Measurements from ENCODE around the gene THUMPD2.
"Not testable (repeated sequence)": the region's sequence is repeated elsewhere in the genome, so short reads cannot be mapped to it uniquely, and the experiment has no call there.

Gene THUMPD2

DNA sequence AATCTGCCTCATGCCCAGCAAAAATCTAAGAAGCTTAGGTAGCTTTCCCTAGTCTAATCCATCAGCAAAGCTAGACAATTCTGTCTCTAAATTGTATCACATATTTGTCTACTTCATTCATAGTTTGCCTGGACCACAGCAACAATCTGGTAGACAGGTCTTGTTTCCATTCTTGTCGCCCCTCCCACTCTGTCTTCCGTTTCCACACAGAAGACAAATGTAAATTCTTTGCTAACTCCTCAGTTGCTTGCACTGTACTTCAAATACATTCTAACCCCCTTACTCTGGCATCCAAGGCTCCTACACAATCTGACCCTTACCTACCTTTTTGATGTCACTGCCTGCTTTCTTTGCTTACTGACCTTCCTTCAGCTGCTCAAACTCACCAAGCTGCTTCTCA lies 40.1 kb downstream of the THUMPD2 start:
- Histone ChIP-seq H3K4me3 (ENCODE audit: low read length) (no peak overlapping the region), H3K36me3 (ENCODE audit: insufficient read depth, low read length) (peaks cover 7% of the 10 kb centered on the region), H2AFZ (ENCODE audit: low read depth, low read length) (no peak overlapping the region), H3K4me1 (ENCODE audit: insufficient read depth, low read length) (peaks cover 26% of the 10 kb centered on the region), H3K27me3 (ENCODE audit: insufficient read depth, low read length) (no peaks in the 10 kb centered on the region), H3K9me3 (ENCODE audit: low read length) (no peaks in the 10 kb centered on the region)

DNA sequence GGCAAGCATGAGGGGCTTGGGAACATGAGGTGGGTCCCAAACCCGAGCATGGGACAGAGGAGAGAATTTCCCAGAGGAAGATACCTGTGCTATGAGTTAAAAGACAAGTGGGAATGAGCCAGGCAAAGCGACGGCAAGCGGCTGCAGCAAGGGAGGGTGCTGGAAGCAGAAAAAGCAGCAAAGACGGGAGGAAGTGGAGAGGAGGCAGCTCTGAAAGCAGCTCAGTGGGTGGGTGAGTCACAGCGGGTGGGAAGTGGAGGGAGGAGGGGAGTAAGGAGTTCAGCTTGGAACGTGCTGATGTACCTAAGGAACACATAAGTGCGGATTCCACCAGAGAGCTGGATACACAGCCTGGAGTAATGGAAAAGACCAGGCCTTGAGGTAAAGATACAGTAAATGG lies 41.4 kb downstream of the THUMPD2 start:
- Histone ChIP-seq H3K36me3 (ENCODE audit: insufficient read depth, low read length) (peaks cover 7% of the 10 kb centered on the region), H3K27me3 (ENCODE audit: insufficient read depth, low read length) (no peaks in the 10 kb centered on the region), H2AFZ (ENCODE audit: low read depth, low read length) (no peak overlapping the region), H3K4me3 (ENCODE audit: low read length) (no peak overlapping the region), H3K4me1 (ENCODE audit: insufficient read depth, low read length) (peaks cover 20% of the 10 kb centered on the region), H3K9me3 (ENCODE audit: low read length) (no peaks in the 10 kb centered on the region)

DNA sequence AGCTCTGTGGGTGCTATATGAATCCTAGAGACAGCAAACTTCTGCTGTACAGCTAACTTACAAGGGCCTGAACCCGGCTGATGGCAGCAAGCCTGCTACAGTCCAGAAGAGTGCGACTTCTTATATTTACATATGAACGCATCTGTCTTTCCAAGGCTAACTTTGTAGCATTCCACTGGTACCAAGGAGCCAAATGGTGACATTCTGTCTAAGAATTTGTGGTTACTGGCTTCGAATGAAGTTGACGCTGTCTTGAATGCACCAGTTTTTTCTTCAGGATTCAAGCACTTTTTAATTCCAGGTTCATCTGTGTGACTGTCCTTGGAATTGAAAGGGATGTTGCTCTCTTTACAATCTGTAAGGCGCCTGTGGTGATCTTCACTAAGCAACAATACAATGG lies 42.4 kb downstream of the THUMPD2 start:
- Histone ChIP-seq H3K9me3 (ENCODE audit: low read length) (no peaks in the 10 kb centered on the region), H2AFZ (ENCODE audit: low read depth, low read length) (no peak overlapping the region), H3K27me3 (ENCODE audit: insufficient read depth, low read length) (no peaks in the 10 kb centered on the region), H3K4me3 (ENCODE audit: low read length) (no peak overlapping the region), H3K4me1 (ENCODE audit: insufficient read depth, low read length) (peaks cover 20% of the 10 kb centered on the region), H3K36me3 (ENCODE audit: insufficient read depth, low read length) (peaks cover 4% of the 10 kb centered on the region)

DNA sequence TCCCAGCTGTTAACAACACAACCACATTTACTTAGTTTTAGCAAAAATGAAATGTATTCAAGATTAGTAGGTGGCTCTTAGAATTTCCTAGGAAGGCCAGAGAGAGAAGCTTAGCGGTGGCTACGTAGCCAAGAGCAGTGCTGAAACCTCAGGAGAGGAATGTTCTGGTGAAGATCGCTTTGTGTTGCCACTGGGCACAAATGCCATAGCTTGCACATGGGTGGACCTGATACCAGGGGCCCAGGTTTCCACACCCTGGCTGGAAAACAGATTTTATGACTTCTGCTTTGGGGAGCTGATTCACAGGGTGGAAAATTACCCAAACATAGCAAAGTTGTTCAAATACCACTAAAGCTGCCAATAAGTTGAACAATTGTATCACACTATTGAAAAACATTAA lies 43.4 kb downstream of the THUMPD2 start:
- Histone ChIP-seq H3K36me3 (ENCODE audit: insufficient read depth, low read length) (no peaks in the 10 kb centered on the region), H3K9me3 (ENCODE audit: low read length) (no peaks in the 10 kb centered on the region), H2AFZ (ENCODE audit: low read depth, low read length) (no peak overlapping the region), H3K4me3 (ENCODE audit: low read length) (no peak overlapping the region), H3K4me1 (ENCODE audit: insufficient read depth, low read length) (peaks cover 20% of the 10 kb centered on the region), H3K27me3 (ENCODE audit: insufficient read depth, low read length) (no peaks in the 10 kb centered on the region)

DNA sequence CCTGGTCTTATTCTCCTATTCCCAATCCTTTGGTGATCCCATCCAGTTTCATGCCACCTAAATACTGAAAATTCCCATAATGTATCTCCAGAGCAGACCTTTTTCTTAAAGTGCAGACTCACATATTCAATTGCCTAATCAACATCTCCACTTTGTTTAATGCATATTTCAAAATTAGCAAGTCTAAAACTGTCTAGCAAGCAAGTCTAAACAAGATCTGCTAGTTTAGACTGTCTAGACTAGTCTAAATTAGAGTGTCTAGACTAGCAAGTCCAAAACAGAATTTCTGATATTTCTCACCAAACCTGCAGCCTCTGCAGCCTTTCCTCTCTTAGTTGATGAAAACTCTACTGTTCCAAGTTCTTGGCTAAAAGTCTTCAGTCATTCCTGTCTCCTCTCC lies 44.6 kb downstream of the THUMPD2 start:
- no peak overlapping the region for H2AFZ ChIP-seq (ENCODE audit: low read depth, low read length)
- no peaks in the 10 kb centered on the region for H3K9me3 ChIP-seq (ENCODE audit: low read length)
- H3K27me3 ChIP-seq (ENCODE audit: insufficient read depth, low read length): no peaks in the 10 kb centered on the region
- H3K4me3 ChIP-seq (ENCODE audit: low read length): no peak overlapping the region
- no peaks in the 10 kb centered on the region for H3K36me3 ChIP-seq (ENCODE audit: insufficient read depth, low read length)
- peaks cover 20% of the 10 kb centered on the region for H3K4me1 ChIP-seq (ENCODE audit: insufficient read depth, low read length)

DNA sequence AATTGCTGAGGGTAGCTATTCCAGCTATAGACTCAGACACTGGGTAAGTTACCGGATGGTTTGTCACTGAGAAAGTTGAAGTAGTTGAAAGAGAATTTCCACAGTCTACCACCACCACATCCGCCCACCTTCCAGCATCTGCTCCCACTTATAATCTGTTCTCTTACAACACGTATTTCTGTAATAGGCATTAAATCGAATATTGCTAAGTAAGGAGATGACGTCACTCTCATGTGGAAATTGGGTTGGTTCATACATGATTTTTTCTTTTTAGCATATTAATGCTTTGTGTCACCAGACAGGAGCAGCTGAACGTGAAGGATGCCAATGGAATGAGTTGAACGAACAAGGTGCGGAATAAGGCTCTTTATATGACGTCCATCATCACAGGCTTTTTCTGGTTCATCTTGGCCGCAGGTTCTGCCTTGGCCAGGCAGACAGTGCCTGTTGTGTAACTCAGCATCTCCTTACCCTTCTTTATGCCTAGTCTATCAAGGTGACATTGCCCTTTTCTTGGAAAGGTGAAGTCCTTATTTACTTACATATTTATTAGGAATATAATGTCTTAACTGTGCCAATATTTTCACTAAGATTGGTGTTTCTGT lies 45.9 kb downstream of the THUMPD2 start:
- H3K9me3 ChIP-seq (ENCODE audit: low read length): no peaks in the 10 kb centered on the region
- H3K4me1 ChIP-seq (ENCODE audit: insufficient read depth, low read length): peaks cover 20% of the 10 kb centered on the region
- H3K4me3 ChIP-seq (ENCODE audit: low read length): no peak overlapping the region
- H3K27me3 ChIP-seq (ENCODE audit: insufficient read depth, low read length): no peaks in the 10 kb centered on the region
- H3K36me3 ChIP-seq (ENCODE audit: insufficient read depth, low read length): no peaks in the 10 kb centered on the region
- no peak overlapping the region for H2AFZ ChIP-seq (ENCODE audit: low read depth, low read length)

DNA sequence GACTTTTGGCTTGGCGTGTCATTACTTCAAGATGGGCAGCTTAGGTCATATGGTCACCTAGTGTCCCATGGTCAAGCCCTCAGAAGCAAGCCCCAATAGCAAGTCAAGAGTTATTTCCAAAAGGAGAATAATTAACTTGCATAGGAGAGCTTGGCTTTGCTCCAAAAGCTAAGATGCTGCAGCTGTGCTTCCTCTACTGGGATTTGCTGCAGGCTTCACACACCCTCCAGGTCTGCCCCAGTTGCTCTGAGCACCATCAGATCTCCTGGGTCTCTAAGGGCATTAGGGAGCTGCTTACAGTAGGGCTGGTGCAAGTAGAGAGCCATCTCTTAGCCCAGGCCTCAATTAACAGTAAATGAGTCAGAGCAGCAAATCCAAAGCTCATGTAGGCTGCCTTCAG lies 46.6 kb downstream of the THUMPD2 start:
- peaks cover 20% of the 10 kb centered on the region for H3K4me1 ChIP-seq (ENCODE audit: insufficient read depth, low read length)
- no peak overlapping the region for H3K4me3 ChIP-seq (ENCODE audit: low read length)
- no peaks in the 10 kb centered on the region for H3K27me3 ChIP-seq (ENCODE audit: insufficient read depth, low read length)
- no peaks in the 10 kb centered on the region for H3K36me3 ChIP-seq (ENCODE audit: insufficient read depth, low read length)
- no peak overlapping the region for H2AFZ ChIP-seq (ENCODE audit: low read depth, low read length)
- no peaks in the 10 kb centered on the region for H3K9me3 ChIP-seq (ENCODE audit: low read length)

DNA sequence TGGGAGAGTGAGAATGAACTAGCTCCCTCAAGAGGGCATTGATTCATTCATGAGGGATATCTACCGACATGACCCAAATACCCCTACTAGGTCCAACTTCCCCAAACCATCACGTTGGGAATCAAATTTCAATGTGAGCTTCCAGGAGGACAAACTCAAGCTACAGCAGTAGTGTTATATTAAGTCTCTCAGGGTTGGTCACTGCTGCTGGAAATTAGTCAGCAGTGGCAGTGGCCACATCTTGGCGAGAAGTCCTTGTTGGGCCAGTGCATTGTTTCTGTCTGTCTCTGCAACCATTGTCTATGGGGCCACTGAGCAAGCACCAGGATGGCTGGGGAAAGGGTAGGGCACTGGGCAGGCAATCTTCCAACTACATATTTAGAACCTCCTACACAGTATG lies 47.5 kb downstream of the THUMPD2 start:
- no peaks in the 10 kb centered on the region for H3K36me3 ChIP-seq (ENCODE audit: insufficient read depth, low read length)
- H2AFZ ChIP-seq (ENCODE audit: low read depth, low read length): no peak overlapping the region
- no peaks in the 10 kb centered on the region for H3K9me3 ChIP-seq (ENCODE audit: low read length)
- no peak overlapping the region for H3K4me3 ChIP-seq (ENCODE audit: low read length)
- H3K27me3 ChIP-seq (ENCODE audit: insufficient read depth, low read length): no peaks in the 10 kb centered on the region
- peaks cover 13% of the 10 kb centered on the region for H3K4me1 ChIP-seq (ENCODE audit: insufficient read depth, low read length)

DNA sequence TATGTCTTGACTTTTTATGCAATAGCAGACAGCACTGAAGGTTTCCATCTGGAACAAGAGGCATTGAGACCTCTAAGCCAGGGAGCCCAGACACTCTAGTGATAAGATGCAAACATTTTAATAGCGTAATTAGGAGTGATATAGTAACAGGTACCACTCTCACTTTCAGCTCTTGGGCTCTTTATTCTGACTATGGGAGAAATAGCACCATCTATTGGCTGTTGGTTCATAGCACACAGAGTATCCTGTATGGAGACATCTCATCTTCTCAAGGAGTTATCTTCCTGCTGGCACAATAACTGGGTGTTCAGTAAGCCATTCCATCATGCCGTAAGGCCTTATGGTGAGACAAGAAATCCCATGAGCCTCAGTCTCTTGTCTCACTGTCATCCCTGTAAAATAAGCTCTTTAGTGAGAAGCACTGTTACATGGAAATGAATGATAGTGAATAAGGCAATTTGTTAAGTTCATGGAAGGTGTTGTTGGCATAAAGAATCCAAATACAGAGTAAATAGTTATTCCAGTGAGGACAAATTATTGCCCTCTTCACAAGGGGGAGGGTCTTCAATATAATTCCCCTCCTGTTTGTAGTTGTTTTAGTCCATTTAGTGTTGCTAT lies 48.3 kb downstream of the THUMPD2 start:
- Histone ChIP-seq H3K9me3 (ENCODE audit: low read length) (no peaks in the 10 kb centered on the region), H3K36me3 (ENCODE audit: insufficient read depth, low read length) (no peaks in the 10 kb centered on the region), H3K4me3 (ENCODE audit: low read length) (no peak overlapping the region), H2AFZ (ENCODE audit: low read depth, low read length) (no peak overlapping the region), H3K4me1 (ENCODE audit: insufficient read depth, low read length) (peaks cover 6% of the 10 kb centered on the region), H3K27me3 (ENCODE audit: insufficient read depth, low read length) (no peaks in the 10 kb centered on the region)

DNA sequence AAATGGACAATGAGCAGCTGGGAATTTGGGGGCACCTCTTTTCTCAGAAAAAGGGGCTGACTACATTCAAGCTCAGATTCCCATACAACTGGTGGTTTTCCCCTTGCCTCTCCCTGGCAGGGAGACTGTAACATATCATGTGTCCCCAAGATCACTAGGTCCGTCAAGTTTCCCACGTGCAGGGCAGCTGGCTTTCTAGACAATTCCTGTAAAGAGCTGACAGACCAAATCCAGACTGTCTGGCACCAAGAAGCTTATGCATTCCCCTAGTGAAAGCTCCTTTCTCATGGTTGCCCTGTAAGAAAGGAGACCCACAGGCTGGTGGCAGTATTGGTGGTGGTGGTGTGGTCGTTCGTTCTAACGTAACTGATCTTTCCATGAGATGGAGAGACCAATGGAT lies 48.8 kb downstream of the THUMPD2 start:
- H3K27me3 ChIP-seq (ENCODE audit: insufficient read depth, low read length): no peaks in the 10 kb centered on the region
- no peak overlapping the region for H2AFZ ChIP-seq (ENCODE audit: low read depth, low read length)
- H3K9me3 ChIP-seq (ENCODE audit: low read length): no peaks in the 10 kb centered on the region
- peaks cover under 1% of the 10 kb centered on the region for H3K4me1 ChIP-seq (ENCODE audit: insufficient read depth, low read length)
- no peak overlapping the region for H3K4me3 ChIP-seq (ENCODE audit: low read length)
- H3K36me3 ChIP-seq (ENCODE audit: insufficient read depth, low read length): no peaks in the 10 kb centered on the region

DNA sequence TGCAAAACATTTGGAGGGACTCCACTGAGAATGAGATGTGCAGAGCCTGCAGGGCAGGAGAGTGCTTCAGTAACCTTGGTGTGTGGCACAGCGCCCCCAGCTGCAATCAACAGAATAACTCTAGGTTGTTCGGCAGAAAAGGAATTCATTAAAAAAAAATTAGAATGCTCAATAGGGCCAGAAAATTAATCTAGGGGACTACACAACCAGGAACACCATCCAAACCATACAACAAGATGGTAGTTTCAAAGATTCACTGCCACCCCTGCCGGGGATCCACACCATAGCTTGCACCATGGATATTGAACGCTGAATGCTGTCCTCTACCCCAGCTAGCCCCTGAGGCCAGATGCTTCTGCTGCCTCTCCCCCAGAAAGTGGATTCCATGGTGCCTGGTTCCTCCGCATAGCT lies 50.1 kb downstream of the THUMPD2 start:
- H3K4me3 ChIP-seq (ENCODE audit: low read length): no peak overlapping the region
- no peaks in the 10 kb centered on the region for H3K9me3 ChIP-seq (ENCODE audit: low read length)
- H3K27me3 ChIP-seq (ENCODE audit: insufficient read depth, low read length): no peaks in the 10 kb centered on the region
- H2AFZ ChIP-seq (ENCODE audit: low read depth, low read length): no peak overlapping the region
- no peaks in the 10 kb centered on the region for H3K4me1 ChIP-seq (ENCODE audit: insufficient read depth, low read length)
- no peaks in the 10 kb centered on the region for H3K36me3 ChIP-seq (ENCODE audit: insufficient read depth, low read length)

DNA sequence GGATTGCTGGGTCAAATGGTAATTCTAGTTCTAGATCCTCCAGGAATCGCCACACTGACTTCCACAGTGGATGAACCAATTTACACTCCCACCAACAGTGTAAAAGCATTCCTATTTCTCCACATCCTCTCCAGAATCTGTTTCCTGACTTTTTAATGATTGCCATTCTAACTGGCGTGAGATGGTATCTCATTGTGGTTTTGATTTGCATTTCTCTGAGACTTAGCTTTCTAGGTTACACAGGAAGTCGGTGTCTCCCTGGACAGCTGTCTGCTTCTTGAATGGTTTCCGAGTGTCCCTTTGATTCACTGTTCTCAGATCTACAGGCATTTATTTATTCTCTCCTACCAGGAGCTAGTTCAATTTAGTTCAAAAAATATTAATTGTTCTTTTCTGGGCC lies 51.0 kb downstream of the THUMPD2 start:
- not testable (repeated sequence) for H3K27me3 ChIP-seq (ENCODE audit: insufficient read depth, low read length); H3K9me3 ChIP-seq (ENCODE audit: low read length); H3K4me3 ChIP-seq (ENCODE audit: low read length); H2AFZ ChIP-seq (ENCODE audit: low read depth, low read length); H3K36me3 ChIP-seq (ENCODE audit: insufficient read depth, low read length); H3K4me1 ChIP-seq (ENCODE audit: insufficient read depth, low read length)

DNA sequence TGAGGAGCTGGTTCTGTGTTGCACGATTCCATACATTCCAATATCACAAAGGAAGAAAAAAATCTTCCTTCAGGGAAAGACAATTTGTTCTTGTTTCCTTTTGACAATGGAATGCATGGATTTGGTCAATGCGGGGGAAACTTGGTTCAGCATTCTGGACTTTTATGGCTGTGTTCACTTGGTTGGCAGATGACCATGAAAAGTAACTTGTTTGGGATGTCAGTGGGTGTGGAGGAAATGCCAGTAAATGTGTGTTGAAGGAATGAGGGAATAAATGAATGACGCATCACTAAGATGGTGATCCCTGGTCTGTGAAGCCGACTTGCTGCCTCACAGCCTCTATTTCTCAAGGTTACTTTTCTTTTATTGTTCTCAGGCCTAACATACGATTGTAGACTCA lies 53.7 kb downstream of the THUMPD2 start:
- Histone ChIP-seq H2AFZ (ENCODE audit: low read depth, low read length) (no peak overlapping the region), H3K27me3 (ENCODE audit: insufficient read depth, low read length) (no peaks in the 10 kb centered on the region), H3K4me1 (ENCODE audit: insufficient read depth, low read length) (peaks cover 4% of the 10 kb centered on the region)

DNA sequence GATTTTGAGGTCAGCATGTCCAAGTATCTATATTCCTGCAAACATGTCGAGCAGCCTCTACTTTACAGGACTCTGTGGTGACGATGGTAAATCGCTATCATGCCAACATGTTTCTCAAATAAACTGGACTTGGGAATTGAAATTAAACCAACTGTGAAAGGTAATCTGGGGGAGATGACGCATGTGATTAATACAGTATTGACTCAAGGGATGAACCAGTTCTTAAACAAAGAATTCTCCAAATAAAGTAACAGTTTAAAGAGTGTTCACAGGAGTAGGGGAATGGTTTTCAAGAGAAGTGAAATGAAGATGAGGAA lies 54.3 kb downstream of the THUMPD2 start:
- Histone ChIP-seq H3K4me3 (ENCODE audit: low read length) (no peak overlapping the region), H3K4me1 (ENCODE audit: insufficient read depth, low read length) (peaks cover 4% of the 10 kb centered on the region), H3K27me3 (ENCODE audit: insufficient read depth, low read length) (no peaks in the 10 kb centered on the region), H3K9me3 (ENCODE audit: low read length) (no peaks in the 10 kb centered on the region), H3K36me3 (ENCODE audit: insufficient read depth, low read length) (no peaks in the 10 kb centered on the region), H2AFZ (ENCODE audit: low read depth, low read length) (no peak overlapping the region)

More for the DNA sequence above, 53.7 kb downstream of the THUMPD2 start:
- no peaks in the 10 kb centered on the region for H3K9me3 ChIP-seq (ENCODE audit: low read length)
- H3K4me3 ChIP-seq (ENCODE audit: low read length): no peak overlapping the region
- no peaks in the 10 kb centered on the region for H3K36me3 ChIP-seq (ENCODE audit: insufficient read depth, low read length)

Data from neuron (in vitro differentiated cells).